CD4-positive, alpha-beta T cell treated with Interleukin-4 for 4 hours (primary cell): Measurements from ENCODE around the gene LACC1.

Source experiments
- DNase-seq: peaks from one replicate; pipeline ENCODE4 v3.0.0-alpha.2; 2020

LACC1 gene

GRCh38 chr13:43894438-43894837, 14.7 kb downstream of the LACC1 start:
- no peak for DNase-seq

- DNase-seq = no peak
Observed at GRCh38 chr13:43895940-43896339, 16.2 kb downstream of the LACC1 start.

GRCh38 chr13:43905435-43906031, 25.8 kb downstream of the LACC1 start:
- DNase-seq = peak; percentile 70

GRCh38 chr13:43908156-43909126, 28.7 kb downstream of the LACC1 start:
- DNase-seq = peak; percentile 40

- no peak for DNase-seq
Observed at GRCh38 chr13:43910856-43911255, 31.2 kb downstream of the LACC1 start.

- no peak for DNase-seq
Observed at GRCh38 chr13:43911278-43911677, 31.6 kb downstream of the LACC1 start.

GRCh38 chr13:43911871-43912270, 32.2 kb downstream of the LACC1 start:
- no peak for DNase-seq

GRCh38 chr13:43915451-43915850, 35.7 kb downstream of the LACC1 start:
- no peak for DNase-seq

GRCh38 chr13:43916828-43917227, 37.1 kb downstream of the LACC1 start:
- no peak for DNase-seq

GRCh38 chr13:43918636-43919035, 38.9 kb downstream of the LACC1 start:
- no peak for DNase-seq

- DNase-seq = no peak
Observed at GRCh38 chr13:43920965-43921674, 41.4 kb downstream of the LACC1 start.

GRCh38 chr13:43924549-43925245, 45.0 kb downstream of the LACC1 start:
- no peak for DNase-seq

- DNase-seq = no peak
Observed at GRCh38 chr13:43929947-43930346, 50.2 kb downstream of the LACC1 start.

GRCh38 chr13:43933378-43933777, 53.7 kb downstream of the LACC1 start:
- DNase-seq = no peak

GRCh38 chr13:43934273-43934672, 54.6 kb downstream of the LACC1 start:
- DNase-seq = no peak

- DNase-seq = no peak
Observed at GRCh38 chr13:43935878-43936277, 56.2 kb downstream of the LACC1 start.

- DNase-seq = no peak
Observed at GRCh38 chr13:43936647-43937046, 56.9 kb downstream of the LACC1 start.

- DNase-seq = no peak
Observed at GRCh38 chr13:43937839-43938238, 58.1 kb downstream of the LACC1 start.

- no peak for DNase-seq
Observed at GRCh38 chr13:43938449-43938848, 58.7 kb downstream of the LACC1 start.

GRCh38 chr13:43939086-43939485, 59.4 kb downstream of the LACC1 start:
- DNase-seq = no peak

- no peak for DNase-seq
Observed at GRCh38 chr13:43942286-43942685, 62.6 kb downstream of the LACC1 start.
